Measurements from ENCODE around the gene AACS.
"Not testable (repeated sequence)": the region's sequence is repeated elsewhere in the genome, so short reads cannot be mapped to it uniquely, and the experiment has no call there.

Gene AACS

DNA sequence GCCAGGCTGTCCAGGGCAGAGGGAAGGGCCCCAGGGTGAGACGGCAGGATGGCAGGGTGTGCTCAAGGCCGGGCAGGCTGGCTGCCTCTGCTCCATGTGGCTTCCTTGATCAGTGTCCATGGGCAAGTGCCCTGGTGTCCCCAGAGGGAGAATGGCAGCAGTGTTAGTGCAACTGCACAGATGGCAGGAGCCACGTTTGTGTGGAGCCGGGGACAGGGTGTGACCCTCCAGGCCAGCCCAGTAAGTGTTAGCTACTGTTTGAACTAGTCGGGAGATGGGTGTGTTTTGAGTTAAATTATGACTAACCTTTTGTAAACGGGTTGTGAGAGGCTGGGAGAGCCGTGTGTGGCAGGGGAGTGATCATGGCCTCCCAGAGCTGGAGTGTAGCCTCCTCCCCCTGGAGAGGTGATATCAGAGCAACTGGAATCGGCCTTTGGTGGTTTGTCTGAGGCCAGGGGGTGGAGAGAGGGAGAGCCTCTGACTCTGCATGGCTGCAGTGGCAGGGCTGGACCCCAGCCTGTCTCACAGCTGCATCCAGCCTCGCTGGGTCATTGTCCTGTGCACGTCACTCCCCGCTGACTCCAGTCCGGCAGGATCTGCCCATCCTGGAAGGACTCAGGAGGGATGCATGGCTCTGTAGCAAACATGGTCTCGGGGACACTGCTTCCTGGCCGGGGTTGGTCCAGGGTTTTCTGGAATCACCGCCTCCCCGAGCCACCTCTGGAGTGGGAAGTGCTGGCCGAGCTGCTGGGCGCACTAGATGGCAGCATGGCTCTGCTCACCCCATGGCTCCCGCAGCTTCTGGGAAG lies 27.8 kb downstream of the AACS start:
- DNase-seq: no peak

DNA sequence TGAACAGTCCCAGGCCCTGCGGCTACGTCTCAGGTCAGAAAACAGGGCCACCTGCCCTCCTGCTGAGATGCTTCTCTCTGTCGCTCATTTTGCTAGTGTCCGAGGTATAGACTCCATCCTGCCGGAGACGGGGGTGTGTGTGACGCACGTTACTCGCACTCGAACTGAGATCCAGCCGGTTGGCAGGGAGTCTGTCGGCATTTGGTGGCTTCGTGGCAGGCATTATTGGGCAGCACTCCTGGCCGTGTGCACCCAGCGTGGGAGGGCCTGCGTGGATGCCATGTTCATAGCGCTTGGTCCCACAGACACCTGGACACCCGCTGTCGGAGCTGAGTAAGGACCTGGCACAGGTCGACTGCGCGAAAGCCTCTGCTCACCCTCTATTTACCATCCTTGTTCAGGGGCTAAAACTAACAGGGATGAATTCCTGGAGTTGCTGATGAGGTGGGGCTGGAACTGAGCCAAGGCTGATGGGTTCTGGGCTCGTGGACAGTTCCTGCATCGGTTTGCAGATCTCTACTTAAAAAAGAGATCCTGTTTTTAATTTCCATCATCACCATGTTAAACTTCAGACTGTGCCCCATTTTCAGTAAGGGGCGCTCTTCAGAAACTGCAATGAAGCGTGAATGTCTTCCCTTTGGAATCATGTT lies 28.6 kb downstream of the AACS start:
- DNase-seq: no peak

DNA sequence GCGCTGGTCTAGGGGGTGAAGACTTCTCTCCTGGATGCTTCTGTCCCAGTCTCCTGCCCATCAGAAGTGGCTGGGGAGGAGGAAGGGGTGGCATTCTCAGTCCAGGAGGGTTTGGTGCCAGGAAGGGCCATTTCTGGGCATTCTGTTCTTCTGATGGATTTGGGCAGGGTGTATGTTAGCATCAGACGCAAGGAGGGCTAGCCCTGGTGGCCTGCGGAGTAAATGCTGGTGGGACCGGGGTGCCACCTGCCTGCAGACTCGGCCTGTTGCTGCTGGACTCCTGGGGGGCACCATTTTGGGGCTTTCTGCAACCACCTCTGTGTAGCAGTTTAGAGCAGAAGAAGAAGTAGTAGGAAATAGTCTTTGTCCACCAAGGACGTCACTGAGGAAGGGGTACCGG lies 31.7 kb downstream of the AACS start:
- no peak for DNase-seq

DNA sequence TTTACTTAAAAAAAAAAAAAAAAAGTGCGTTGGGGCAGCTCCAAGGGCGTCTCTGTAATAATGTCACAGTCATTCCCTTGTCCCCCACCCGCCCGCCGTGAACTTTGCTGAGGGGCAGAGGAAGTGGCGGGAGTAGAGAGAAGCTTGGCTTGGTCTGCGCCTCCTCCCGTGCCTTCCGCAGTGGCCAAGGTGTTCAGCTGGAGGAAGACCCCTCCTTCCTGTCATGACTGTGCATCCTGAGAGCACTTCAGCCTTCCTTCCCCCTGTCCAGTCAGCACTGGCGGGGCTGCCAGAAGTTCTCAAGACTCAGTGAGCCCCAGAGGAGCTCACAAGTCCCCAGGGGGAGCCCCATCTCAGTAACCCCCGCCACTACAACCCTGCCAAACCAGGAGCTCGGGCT lies 32.2 kb downstream of the AACS start:
- no peak for DNase-seq

DNA sequence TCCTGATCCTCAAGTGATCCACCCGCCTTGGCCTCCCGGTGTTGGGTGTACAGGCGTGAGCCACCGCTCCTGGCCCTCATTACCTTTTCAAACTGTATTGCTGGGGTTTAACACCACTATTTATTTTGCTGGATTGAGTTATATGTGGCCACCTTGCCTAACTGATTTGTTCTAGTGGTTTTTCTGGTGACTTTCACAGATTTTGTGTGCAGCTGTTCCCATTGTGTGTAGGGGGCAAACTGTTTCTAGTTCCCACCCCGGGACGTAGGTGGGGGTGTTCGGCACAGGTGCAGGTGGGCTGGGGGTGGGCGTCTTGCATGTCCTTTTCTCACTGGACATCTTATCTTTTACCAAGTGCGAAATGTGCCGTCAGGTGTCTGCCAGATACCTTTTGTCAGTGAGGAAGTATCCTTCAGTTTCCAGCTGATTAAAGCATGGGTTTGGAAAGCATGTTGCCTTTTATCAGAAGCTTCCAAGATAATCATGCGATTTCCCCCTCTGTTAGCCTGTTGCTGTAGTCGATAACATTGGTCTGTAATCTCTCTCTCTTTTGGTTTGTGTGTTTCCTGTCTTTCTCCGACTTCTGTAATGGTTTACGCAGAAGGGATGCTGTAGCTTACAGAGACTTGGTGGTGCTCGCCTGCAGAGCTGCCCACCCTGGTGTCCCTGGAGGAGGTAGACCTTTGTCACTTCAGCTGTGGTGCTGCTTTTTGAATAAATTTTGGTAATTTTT lies 33.6 kb downstream of the AACS start:
- no peak for DNase-seq

DNA sequence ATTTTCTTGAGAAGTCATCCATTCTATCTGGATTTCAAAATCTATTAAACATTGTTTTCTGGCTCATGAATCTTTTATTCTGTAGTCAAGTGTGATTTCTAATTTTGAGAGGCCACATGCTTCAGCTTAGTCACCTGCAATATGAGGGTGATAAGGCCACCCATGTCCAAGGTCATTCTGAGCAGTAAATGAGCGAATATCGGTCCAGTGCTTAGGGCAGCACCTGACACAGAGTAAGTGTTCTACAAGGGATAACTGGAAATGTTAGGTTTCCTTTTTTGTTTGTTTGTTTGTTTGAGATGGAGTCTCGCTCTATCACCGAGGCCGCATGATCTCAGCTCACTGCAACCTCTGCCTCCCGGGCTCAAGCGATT lies 34.2 kb downstream of the AACS start:
- no peak for DNase-seq

DNA sequence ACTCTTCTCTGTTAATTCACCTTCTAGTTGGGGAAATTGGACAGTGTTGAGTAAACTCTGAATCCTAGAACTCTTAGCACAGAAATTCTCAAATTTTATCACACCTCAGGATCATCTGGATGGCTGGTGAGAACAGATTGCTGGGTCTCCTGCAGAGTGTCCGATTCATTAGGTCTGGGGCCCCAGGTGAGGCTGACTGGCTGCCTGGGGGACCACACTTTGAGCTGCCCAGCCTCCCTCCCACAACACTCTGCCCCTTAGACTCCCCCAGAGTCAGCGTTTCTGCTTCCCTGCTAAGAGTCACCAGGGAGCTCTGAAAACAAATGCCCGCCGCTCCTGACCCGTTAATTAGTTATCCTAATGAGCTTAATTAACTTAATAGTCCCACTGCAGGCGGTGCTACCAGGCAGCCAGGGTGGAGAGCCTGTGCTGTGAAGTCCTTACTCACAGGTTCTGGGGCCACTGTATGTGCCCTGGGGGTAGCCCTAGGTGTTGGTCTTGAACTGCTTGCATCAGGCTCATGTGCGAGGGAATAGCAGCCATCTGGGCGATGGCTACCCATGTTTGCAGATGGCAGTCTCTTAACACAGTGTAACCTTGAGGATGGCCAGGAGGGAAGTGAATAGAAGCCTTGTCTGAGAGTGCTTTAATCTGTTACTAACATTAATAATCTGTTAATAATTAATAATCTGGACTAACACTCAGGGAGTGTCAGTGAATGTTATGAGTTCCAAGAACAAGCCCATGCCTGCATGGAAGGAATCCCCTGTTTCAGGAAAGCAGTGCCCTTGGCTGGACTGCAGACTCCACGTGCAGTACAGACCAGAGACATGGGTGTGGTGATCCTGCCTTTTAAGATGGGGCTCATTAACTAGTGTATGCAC lies 35.6 kb downstream of the AACS start:
- DNase-seq: no peak

DNA sequence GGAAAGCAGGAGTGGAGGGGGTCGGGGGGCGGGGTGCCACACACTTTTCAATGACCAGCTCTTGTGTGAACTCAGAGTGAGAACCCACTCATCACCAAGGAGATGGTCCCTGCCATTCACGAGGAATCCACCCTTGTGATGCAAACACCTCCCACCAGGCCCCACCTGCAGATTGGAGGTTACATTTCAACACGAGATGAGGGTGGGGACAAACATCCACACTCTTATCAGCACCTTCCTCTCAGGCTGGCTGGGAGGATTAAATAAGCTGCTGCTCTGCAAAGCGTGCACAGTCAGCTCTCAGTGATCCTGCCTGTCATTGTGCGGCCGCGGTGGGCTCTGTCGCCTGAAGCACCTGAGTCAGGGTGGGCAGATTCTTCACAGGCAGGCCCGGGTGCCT lies 39.7 kb downstream of the AACS start:
- DNase-seq: no peak

DNA sequence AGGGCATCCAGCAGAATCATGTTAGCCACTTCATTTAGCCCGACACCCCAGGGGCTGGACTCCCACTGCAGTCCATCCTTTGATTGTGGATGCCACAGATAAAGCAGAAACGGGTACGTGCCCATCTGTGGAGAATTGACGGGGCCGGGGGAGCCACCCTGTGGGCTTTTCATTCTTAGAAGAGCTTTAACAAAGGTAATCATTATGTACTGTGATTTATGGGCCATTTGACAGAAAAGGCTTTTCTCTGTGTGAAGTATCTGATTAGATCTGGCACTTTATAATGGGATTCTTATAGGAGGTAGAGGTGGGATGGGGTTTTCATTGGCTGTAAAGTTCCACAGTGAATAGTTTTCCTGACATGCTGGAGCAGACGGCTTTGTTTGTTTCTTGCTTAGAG lies 40.4 kb downstream of the AACS start:
- DNase-seq: no peak

DNA sequence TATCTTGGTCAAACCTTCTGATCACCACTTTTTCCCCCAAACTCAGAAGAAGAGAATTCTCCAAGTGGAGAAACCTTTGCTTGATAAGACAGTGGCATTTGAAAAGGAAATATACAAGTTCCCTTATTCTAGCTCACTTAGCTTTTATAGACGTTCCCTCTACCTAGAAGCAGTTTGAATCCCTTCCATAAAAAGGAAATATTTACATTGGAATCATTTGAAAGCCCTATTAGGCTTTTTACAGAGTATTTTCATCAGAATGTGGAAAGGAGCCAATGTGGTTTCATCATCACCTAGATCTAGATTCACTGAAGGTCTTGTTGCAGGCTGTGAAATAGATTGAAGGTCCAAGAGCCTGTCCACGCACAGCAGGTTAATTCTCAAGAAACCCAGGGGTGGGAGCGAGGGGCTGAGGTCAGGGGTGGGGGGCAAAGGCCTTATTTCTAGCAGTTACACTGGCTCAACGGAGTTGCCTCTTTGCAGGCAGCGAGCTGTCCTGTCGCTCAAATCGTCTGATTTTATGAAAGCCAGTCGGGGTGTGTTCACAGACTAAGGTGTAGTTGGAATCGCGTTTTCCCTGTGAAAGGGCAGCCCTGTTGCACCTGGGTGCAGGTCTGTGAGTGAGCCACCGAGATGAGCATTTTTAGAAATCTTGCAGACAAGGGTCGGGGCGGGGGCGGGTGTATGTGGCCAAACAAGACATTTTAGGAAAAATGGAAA lies 45.6 kb downstream of the AACS start:
- no peak for DNase-seq

DNA sequence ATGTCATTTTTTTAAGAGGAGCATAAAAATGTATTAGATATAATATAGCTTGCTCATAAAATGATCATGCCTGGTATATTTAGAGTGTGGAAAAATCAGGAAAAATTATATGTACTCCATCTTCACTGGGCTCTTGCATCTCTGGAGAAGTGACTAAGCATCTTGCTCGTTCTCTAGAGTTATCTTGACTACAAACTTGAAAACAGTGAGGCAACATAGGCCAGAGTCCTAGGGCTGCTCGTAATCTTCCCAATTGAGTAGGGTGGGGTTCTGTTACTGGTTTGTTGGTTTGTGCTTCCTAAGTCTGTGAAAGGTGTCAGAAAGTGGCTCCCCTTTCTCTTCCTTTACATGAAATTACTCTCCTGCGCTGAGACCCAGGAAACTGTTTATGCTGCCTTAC lies 46.2 kb downstream of the AACS start:
- DNase-seq: no peak

DNA sequence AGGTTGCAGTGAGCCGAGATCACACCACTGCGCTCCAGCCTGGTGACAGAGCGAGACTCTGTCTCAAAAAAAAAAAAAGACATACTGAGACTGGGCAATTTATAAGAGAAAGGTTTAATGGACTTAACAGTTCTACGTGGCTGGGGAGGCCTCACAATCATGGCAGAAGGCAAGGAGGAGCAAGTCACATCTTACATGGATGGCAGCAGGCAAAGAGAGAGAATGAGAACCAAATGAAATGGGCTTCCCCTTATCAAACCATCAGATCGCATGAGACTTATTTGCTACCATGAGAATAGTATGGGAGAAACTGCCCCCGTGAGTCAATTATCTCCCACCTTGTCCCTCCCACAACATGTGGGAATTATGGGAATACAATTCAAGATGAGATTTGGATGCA lies 47.4 kb downstream of the AACS start:
- not testable (repeated sequence) for DNase-seq

DNA sequence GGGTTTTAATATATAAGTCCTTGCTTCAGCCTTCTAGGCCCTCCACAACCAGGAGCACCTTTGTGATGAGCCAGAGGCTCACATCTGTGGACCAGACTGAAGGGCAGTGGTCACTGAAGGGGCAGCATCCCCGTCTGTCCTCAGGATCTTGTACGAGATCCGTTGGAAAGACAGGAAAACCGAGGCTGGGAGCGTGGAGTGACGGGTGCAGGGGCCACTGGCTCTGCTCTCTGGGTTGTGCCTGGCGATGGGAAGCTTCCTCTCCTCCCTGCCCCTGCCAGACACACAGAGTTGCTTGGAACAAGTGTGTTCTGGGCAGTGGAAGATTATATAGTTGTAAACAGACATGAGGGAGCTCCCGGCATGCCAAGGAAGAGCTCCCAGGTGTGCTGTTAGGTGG lies 48.0 kb downstream of the AACS start:
- no peak for DNase-seq

DNA sequence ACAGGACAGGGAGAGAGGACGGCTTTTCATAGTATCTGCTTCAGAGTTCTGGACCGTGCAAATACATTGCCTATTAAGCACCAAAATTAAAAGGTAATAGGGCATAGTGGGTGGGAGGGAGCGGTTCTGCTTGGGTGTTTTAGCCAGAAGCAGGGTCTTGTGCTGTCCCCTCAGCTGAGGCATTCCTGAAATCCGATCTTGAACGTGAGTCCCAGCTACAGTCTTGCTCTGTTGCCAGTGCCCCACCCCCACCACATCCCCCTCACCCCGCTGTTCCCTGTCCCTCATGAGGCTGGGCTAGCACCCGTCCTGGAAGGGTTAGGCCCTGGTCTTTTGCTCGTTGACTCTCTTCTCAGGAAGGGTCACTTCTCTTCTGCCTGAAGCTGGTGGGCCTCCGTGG lies 48.6 kb downstream of the AACS start:
- no peak for DNase-seq

DNA sequence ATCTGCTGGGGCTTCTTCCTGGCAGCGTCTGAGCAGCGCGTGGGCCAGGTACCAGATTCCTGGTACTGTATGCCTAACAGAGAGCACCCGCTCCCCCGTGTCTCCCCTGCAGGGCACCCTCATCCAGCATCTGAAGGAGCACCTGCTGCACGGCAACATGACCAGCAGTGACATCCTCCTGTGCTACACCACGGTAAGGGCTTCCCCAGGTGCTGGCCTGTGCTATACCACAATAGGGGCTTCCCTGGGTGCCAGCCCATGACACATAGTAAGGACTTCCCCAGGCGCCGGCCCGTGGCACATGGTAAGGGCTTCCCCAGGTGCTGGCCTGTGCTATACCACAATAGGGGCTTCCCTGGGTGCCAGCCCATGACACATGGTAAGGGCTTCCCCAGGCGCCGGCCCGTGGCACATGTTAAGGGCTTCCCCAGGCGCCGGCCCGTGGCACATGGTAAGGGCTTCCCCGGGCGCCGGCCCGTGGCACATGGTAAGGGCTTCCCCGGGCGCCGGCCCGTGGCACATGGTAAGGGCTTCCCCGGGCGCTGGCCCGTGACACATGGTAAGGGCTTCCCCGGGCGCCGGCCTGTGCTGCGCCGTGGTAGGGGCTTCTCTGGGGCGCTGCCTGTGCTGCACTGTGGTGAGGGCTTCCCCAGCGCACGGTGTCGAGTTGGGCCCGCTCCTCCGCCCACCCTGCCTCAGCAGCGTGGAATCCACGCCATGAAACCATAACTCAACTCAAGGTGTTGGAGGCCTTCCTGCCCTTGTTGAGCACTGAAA lies 49.3 kb downstream of the AACS start:
- DNase-seq: no peak

DNA sequence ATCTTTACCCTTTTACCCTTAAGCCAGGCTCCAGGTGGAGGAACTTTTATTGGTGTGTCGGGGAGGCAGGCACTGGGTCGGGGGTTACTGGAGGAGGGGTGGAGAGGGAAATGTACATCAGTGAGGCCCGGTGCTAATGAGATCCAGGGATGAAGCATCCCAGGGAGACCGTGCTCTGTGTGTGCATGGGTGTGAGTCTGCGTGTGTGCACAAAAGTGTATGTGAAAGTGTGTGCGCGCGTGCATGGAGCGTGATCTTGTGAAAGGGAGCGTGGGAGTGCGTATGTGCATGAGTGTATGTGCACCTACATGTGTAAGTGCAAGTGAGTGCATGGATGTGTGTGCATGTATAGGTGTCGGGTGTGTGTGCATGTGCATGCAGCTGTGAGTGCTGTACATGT lies 55.3 kb downstream of the AACS start:
- DNase-seq: no peak

DNA sequence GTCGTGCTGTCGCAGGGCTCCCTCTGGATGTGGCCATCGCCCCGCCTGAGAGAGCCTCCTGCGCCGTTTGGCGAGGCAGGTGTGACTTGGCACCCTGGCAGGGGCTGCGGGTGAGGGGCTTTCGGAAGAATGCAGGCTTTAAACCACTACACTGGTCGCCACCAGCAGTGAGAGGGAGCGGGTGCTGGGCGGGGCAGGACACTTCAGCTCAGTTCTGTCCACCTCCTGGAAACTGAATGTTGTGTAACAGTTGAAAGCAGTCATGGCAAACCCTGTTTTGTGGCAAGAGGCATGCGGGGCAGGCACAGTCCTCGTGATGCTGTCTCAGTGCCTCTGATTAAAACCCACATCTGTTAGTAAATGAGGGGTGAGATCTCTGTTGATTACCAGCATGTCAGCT lies 55.9 kb downstream of the AACS start:
- no peak for DNase-seq

DNA sequence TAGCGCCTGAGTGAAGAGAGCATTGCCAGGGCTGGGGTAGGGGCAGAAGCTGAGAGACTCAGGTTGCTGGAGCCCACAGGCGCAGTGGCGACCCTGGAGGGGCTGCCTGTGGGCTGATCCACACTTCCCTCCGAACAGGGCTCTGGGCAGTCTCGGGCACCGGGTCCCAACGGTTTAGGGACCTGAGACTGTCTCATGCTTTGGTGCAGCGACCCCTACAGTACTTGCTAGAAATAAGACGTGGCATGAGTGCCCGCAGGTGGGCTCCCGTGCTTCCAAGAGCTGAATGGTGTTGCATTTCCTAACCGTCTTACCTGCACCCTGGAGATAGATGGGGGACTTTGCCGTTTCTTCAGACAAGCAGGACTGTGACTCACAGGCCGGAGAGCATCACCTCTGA lies 57.4 kb downstream of the AACS start:
- no peak for DNase-seq

DNA sequence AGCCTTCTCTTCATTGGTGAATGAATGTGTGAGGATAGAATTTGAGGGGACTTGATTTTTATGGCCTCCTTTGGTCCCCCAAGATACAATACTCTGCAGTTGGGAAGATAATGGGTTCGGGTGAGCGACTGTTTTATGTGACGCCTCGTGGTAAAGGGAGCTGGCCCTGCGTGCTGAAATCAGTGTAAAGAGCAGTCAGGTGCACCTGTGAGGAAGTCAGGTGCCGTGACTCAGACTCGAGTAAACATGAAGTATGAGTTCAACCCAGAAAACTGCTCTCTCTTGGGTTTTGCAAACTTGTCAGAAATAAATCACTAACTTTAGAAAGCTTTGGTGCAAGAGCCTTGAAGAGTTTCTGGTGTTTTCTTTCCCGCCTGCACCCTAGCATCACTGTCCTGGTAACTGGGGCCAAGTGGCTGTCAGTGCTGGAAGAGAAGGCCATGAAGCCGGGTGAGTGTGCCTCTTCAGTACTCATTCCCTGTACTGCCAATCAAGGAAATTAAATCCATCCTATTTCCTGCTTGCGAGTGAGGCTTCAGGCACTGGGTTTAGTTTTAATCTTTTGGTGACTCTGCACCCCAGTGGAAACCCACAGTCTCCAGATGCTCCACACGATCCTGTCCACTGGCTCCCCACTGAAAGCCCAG lies 59.2 kb downstream of the AACS start:
- no peak for DNase-seq

DNA sequence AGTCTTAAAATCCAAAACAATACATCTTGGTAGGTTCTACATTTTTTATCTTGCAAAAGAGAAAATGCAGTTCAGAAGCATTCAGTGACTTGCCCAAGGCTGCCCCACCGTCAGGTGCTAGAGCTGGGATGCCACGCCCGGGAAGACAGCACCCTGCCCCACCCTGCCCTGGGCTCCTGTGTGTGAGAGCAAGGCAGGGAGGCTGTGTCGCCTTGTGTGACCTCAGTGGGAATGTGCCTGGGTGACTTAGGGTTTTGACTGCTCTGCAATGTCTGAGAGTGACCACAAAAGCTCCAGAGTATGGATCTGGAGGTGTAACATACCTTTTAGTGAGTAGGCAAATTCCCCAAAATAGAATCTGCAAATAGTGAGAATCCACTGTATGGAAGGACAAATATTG lies 60.0 kb downstream of the AACS start:
- DNase-seq: no peak
